ENCODE results near the gene NUP210L.
"Not testable (repeated sequence)": the region's sequence is repeated elsewhere in the genome, so short reads cannot be mapped to it uniquely, and the experiment has no call there.

GRCh38 chr1:154012543-154012942 is 142.3 kb downstream of the NUP210L start:
- TF ChIP-seq CTCF, POLR2A, EP300 (IDR thresholded peaks at IDR 0.05): not testable (repeated sequence)
